ENCODE data around the gene LYL1. TPM values are rescaled to one million over a fixed set of nuclear protein-coding genes. Genes with fewer than 3 reads are reported as not detected.

The LYL1 gene
- 27.2 TPM for total RNA-seq
- long read RNA-seq, transcript LYL1-201 (4 exons, 1,490 nt) = major isoform, 27 of 46 reads
- long read RNA-seq, partial matches to known transcripts = 7 of 46 reads
- long read RNA-seq, other reads (novel, unspliced or antisense) = 12 of 46 reads

- TF ChIP-seq, protein P1, sequence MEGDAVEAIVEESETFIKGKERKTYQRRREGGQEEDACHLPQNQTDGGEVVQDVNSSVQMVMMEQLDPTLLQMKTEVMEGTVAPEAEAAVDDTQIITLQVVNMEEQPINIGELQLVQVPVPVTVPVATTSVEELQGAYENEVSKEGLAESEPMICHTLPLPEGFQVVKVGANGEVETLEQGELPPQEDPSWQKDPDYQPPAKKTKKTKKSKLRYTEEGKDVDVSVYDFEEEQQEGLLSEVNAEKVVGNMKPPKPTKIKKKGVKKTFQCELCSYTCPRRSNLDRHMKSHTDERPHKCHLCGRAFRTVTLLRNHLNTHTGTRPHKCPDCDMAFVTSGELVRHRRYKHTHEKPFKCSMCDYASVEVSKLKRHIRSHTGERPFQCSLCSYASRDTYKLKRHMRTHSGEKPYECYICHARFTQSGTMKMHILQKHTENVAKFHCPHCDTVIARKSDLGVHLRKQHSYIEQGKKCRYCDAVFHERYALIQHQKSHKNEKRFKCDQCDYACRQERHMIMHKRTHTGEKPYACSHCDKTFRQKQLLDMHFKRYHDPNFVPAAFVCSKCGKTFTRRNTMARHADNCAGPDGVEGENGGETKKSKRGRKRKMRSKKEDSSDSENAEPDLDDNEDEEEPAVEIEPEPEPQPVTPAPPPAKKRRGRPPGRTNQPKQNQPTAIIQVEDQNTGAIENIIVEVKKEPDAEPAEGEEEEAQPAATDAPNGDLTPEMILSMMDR (IDR thresholded peaks at IDR 0.05) = no peak
- Histone ChIP-seq H3K9me3 (no peaks in the 10 kb centered on the region), H3K27ac (peak within 1 kb of the TSS; percentile 96), H3K4me1 (peaks cover 71% of the 10 kb centered on the region), H3K4me3 (peak within 1 kb of the TSS; percentile 63), H3K27me3 (ENCODE audit: low read depth) (no peaks in the 10 kb centered on the region), H3K36me3 (peaks cover 13% of the 10 kb centered on the region)
- DNase-seq = peak; percentile 89
- intact Hi-C loops (cut with DNase I) = no loop called here
- peak; percentile 73 to 78 for ATAC-seq
These were observed at the start of gene LYL1 for GRCh38 chr19:13102666-13103580. LYL1 (minus strand) TSS chr19:13102858; CDS start chr19:13101171, 1,687 bp downstream.

DNA sequence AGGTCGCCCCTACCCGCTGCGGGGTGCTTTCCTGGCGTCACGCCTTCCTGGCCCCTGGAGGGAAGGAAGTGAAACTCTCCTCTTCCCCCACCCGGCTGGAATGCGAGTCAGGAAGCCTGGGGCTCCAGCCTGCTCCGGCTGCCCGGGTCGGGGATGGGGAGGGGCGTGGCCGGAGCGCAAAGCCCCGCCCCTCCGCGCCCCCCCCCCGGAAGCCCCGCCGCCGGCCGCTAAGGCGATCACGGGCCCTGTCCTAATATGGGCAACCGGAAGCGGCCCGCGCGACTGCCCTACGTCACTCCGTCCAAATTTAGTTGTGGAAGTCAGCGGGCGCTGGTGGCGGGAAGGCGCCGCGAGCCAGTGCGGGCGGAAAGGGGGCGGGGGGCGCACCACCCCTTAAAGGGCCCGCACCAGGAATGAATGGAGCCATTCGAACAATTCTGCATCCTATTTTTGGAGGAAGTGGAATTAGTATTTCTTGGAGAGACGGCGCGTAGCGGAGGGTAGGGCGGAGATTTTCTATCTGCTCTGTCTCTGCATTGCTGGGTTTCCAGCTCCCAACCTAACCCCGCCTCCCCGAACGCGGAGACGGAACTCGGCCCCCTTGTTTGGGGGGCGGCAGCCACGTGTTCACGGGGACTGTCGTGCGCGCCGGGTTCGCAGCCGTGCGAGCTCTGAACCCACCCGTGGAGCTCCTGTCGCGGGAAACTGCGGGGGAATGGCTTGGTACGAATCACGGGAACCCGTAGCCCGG is 49.1 kb upstream of the LYL1 start:
- Histone ChIP-seq H3K27me3 (ENCODE audit: low read depth) (no peaks in the 10 kb centered on the region), H3K36me3 (no peaks in the 10 kb centered on the region), H3K27ac (peak overlapping the region; percentile 100), H3K9me3 (no peaks in the 10 kb centered on the region), H3K4me3 (peak overlapping the region; percentile 97), H3K4me1 (peaks cover 31% of the 10 kb centered on the region)
- DNase-seq = peak; percentile 98
- TF ChIP-seq, protein P1 (IDR thresholded peaks at IDR 0.05) = peak; percentile 8
- intact Hi-C loops (cut with DNase I) = no loop called here
- ATAC-seq = peak; percentile 69 to 72

DNA sequence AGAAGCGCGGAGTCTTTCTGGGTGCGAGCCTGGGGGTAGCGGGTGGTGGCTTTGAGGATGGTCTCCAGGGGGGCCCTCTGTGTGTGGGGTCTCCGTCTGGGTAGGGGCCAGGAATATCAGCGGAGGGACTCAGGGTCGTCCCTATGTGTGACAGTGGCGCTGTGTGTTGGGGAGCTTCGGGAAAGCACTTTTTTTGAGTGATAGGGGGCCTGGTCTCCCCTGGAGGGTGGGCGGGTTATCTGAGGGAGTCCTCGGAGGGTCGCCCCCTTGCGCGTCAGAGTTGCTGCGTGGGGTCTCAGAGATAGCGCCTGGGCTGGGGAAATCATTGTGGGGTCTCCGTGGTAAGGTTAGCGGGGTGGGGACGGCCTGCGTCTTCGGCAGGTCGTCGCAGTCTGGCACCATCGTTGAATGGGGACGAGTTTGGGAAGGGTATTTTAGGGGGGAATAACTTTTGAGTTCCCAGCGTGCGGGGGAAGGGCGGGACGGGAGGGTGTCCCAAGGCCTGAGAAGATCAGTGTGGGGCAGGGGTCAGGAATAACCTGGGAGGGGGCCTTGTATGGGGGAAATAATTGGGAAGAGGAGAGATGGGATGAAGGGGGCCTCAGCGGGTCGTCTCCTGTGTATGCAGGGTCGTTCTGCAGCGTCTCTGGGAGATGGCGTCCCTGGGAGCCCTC is 48.4 kb upstream of the LYL1 start:
- DNase-seq (no peak), ATAC-seq (no peak)
- TF ChIP-seq, protein P1 (IDR thresholded peaks at IDR 0.05) = no peak
- Histone ChIP-seq H3K9me3 (no peaks in the 10 kb centered on the region), H3K27me3 (ENCODE audit: low read depth) (no peaks in the 10 kb centered on the region), H3K4me1 (peaks cover 24% of the 10 kb centered on the region), H3K27ac (peak overlapping the region; percentile 100), H3K36me3 (no peaks in the 10 kb centered on the region), H3K4me3 (peak overlapping the region; percentile 97)
- intact Hi-C loops (cut with DNase I) = no loop called here

- intact Hi-C loops (cut with DNase I) = no loop called here
- Histone ChIP-seq H3K4me1 (peaks cover 17% of the 10 kb centered on the region), H3K9me3 (no peaks in the 10 kb centered on the region), H3K27ac (peak within 1 kb of the TSS; percentile 100), H3K36me3 (peaks cover 4% of the 10 kb centered on the region), H3K27me3 (ENCODE audit: low read depth) (no peaks in the 10 kb centered on the region), H3K4me3 (peak within 1 kb of the TSS; percentile 97)
- peak; percentile 72 to 80 for ATAC-seq
- peak; percentile 96 for DNase-seq
- TF ChIP-seq, protein P1 (IDR thresholded peaks at IDR 0.05) = peak; percentile 59
These were observed 47.7 kb upstream of the LYL1 start, which contains the start of the genes IER2 and STX10 for GRCh38 chr19:13150187-13150930. IER2 (plus strand) TSS chr19:13150411; CDS start chr19:13153187, 2,776 bp downstream. STX10 (minus strand) TSS chr19:13150375; CDS start chr19:13150173, 202 bp downstream.
